ENCODE measurements around the gene MEIOB. TPM values are rescaled to one million over a fixed set of nuclear protein-coding genes. Genes with fewer than 3 reads are reported as not detected.

MEIOB gene
- polyA plus RNA-seq, 1 of the 3 experiments (the other 2 are of a cell fraction): not detected

DNA sequence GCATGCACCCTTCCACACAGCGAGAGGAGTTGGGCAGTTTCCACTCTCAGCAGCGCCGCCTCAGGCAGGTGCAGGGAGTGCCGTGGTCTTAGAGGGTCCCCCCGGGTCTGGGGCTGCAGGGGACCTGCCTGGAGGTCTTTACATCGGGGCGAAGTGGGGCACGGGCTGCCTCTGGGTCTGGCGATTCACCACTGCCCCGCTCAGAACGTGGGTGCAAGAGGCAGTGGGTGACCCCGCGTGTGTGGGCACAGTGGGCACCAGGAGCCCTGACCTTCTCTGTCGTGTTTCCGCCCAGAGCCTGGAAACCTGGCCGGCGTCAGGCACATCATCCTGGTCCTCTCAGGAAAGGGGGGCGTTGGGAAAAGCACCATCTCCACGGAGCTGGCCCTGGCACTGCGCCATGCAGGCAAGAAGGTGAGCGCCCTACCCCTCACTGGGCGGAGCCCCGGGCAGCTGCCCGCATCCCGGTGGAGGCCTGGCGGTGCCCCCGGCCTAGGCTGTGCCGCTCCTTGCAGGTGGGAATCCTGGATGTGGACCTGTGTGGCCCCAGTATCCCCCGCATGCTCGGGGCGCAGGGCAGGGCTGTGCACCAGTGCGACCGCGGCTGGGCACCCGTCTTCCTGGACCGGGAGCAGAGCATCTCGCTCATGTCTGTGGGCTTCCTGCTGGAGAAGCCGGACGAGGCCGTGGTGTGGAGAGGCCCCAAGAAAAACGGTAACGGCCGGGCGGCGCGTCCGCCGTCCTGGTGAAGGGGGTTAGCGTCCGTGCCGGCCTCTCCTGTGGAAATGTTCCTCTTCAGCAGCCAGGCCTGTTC lies 85.5 kb downstream of the MEIOB start:
- H3K4me1 ChIP-seq (ENCODE audit: control insufficient read depth in 1 of 2, insufficient read depth in 2 of 2, low read depth in 1 of 2, low read length in 1 of 2): peaks cover 0 to 3% of the 10 kb centered on the region in 2 experiments; a peak in 1 of 4 replicates
- H3K4me3 ChIP-seq (ENCODE audit: low read depth in 2 of 2, low read length in 1 of 2): no peak overlapping the region
- H3K79me2 ChIP-seq (ENCODE audit: insufficient read depth): peaks cover 45% of the 10 kb centered on the region
- no peaks in the 10 kb centered on the region for H3K9me2 ChIP-seq
- no peak overlapping the region for H3K27ac ChIP-seq (ENCODE audit: low read depth in 2 of 2, low read length in 1 of 2)
- ChIA-PET POLR2A (no interaction called here), CTCF (no interaction called here)
- no peak for TF ChIP-seq CHD2 (IDR thresholded peaks at IDR 0.05; ENCODE audit: low read length, partially characterized antibody)
- TF ChIP-seq SMC3 (IDR thresholded peaks at IDR 0.05; ENCODE audit: low read depth, low read length): no peak
- no peak for TF ChIP-seq ELF1 (IDR thresholded peaks at IDR 0.05)
- TF ChIP-seq, protein P1, sequence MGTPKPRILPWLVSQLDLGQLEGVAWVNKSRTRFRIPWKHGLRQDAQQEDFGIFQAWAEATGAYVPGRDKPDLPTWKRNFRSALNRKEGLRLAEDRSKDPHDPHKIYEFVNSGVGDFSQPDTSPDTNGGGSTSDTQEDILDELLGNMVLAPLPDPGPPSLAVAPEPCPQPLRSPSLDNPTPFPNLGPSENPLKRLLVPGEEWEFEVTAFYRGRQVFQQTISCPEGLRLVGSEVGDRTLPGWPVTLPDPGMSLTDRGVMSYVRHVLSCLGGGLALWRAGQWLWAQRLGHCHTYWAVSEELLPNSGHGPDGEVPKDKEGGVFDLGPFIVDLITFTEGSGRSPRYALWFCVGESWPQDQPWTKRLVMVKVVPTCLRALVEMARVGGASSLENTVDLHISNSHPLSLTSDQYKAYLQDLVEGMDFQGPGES (IDR thresholded peaks at IDR 0.05; ENCODE audit: low read depth, low read length): no peak
- no peak for DNase-seq
- H3K27me3 ChIP-seq (ENCODE audit: insufficient read depth): no peaks in the 10 kb centered on the region
- H3K9me3 ChIP-seq: no peaks in the 10 kb centered on the region
- no peak overlapping the region for H2AFZ ChIP-seq (ENCODE audit: low read depth)
- H3K9ac ChIP-seq: no peak overlapping the region
- peaks cover 0 to 41% of the 10 kb centered on the region in 2 experiments for H3K36me3 ChIP-seq (replicated peaks in 1 of 2; ENCODE audit: control insufficient read depth in 1 of 2, insufficient read depth in 2 of 2, low read length in 1 of 2)
- H3K4me2 ChIP-seq: no peak overlapping the region
- WGBS (ENCODE audit: low lambda C conversion rate): 95% methylated on average over 13 of the region's 51 CpGs
- H4K20me1 ChIP-seq (ENCODE audit: insufficient read depth): peaks cover 6% of the 10 kb centered on the region; the same call in 1 of the 2 replicates
- peaks cover 3% of the 10 kb centered on the region for H3F3A ChIP-seq (replicated peaks; ENCODE audit: insufficient read depth)

DNA sequence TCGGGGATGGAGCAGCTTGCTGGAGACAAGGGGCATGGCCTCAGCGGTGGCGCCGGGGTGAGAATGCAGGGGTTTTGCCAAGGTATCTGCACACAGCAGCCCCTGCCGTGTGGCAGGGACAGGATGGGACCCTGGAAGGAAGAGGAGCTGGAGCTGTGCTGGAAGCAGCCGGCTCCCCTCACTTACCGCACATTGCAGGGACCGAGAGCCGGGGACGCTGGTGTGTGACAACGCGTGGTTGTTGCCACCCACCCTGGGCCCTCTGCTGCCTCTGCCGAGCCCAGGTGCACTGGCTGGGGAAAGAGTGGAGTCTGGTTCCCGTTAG lies 86.2 kb downstream of the MEIOB start:
- Histone ChIP-seq H3K9me3 (no peaks in the 10 kb centered on the region), H3K9me2 (no peaks in the 10 kb centered on the region), H3K4me2 (no peak overlapping the region), H3K79me2 (ENCODE audit: insufficient read depth) (peaks cover 52% of the 10 kb centered on the region), H3K36me3 (replicated peaks in 1 of 2; ENCODE audit: control insufficient read depth in 1 of 2, insufficient read depth in 2 of 2, low read length in 1 of 2) (peaks cover 0 to 41% of the 10 kb centered on the region in 2 experiments), H3K9ac (no peak overlapping the region), H3K27ac (ENCODE audit: low read depth in 2 of 2, low read length in 1 of 2) (no peak overlapping the region), H3K27me3 (ENCODE audit: insufficient read depth) (no peaks in the 10 kb centered on the region), H2AFZ (ENCODE audit: low read depth) (no peak overlapping the region), H3K4me3 (ENCODE audit: low read depth in 2 of 2, low read length in 1 of 2) (no peak overlapping the region), H3K4me1 (ENCODE audit: control insufficient read depth in 1 of 2, insufficient read depth in 2 of 2, low read depth in 1 of 2, low read length in 1 of 2) (peaks cover 0 to 8% of the 10 kb centered on the region in 2 experiments; a peak in 1 of 4 replicates), H4K20me1 (ENCODE audit: insufficient read depth) (peaks cover 11% of the 10 kb centered on the region; the same call in 1 of the 2 replicates), H3F3A (replicated peaks; ENCODE audit: insufficient read depth) (peaks cover 8% of the 10 kb centered on the region)
- no peak for DNase-seq
- WGBS (ENCODE audit: low lambda C conversion rate): 95% methylated on average over 11 of the region's 14 CpGs
- ChIA-PET CTCF (no interaction called here), POLR2A (no interaction called here)
- TF ChIP-seq RCOR1 (IDR thresholded peaks at IDR 0.05; ENCODE audit: low read length): no peak
- TF ChIP-seq SIN3A (IDR thresholded peaks at IDR 0.05; ENCODE audit: borderline replicate concordance, low read depth, low read length): no peak
- TF ChIP-seq MXI1 (IDR thresholded peaks at IDR 0.05; ENCODE audit: low read depth, low read length): no peak
- TF ChIP-seq, protein P2, sequence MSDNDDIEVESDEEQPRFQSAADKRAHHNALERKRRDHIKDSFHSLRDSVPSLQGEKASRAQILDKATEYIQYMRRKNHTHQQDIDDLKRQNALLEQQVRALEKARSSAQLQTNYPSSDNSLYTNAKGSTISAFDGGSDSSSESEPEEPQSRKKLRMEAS (IDR thresholded peaks at IDR 0.05; ENCODE audit: low read depth): no peak
- no peak for TF ChIP-seq SMC3 (IDR thresholded peaks at IDR 0.05; ENCODE audit: low read depth, low read length)
- no peak for TF ChIP-seq NRF1 (IDR thresholded peaks at IDR 0.05; ENCODE audit: low read depth, low read length)
- no peak for TF ChIP-seq TAF1 (IDR thresholded peaks at IDR 0.05; ENCODE audit: borderline replicate concordance, low read depth, low read length)
- no peak for TF ChIP-seq EZH2phosphoT487 (IDR thresholded peaks at IDR 0.05; ENCODE audit: borderline replicate concordance, low read depth)

Measured in SK-N-SH (cell line).